ENCODE results near the gene PLBD2.

Gene PLBD2, protein sequence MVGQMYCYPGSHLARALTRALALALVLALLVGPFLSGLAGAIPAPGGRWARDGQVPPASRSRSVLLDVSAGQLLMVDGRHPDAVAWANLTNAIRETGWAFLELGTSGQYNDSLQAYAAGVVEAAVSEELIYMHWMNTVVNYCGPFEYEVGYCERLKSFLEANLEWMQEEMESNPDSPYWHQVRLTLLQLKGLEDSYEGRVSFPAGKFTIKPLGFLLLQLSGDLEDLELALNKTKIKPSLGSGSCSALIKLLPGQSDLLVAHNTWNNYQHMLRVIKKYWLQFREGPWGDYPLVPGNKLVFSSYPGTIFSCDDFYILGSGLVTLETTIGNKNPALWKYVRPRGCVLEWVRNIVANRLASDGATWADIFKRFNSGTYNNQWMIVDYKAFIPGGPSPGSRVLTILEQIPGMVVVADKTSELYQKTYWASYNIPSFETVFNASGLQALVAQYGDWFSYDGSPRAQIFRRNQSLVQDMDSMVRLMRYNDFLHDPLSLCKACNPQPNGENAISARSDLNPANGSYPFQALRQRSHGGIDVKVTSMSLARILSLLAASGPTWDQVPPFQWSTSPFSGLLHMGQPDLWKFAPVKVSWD

DNA sequence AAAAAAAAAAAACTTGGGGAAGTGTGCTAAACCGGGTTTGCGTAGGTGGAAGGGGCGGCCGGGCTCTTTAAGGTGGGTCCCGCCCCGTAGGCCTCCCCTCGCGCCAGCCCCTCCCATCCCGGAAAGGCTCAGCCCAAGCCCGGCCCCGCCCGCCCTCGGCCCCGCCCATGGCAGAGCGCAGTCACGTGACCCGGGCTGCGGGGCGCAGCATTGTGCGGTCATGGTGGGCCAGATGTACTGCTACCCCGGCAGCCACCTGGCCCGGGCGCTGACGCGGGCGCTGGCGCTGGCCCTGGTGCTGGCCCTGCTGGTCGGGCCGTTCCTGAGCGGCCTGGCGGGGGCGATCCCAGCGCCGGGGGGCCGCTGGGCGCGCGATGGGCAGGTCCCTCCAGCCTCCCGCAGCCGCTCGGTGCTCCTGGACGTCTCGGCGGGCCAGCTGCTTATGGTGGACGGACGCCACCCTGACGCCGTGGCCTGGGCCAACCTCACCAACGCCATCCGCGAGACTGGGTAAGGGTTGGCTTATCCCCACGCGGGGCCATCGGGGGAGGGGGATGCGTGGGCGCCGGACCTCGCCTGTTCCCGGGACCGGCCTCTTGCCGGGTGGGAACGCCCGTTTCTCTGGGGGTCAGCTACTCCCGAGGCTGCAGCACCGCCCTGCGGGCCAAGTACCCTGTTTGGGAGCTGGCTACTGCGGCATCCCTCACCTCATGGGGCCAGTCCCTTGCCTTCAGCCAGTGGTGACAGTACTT is at the start of gene PLBD2:
Gene PLBD2, plus strand, starts transcription at position 207 of the 752 bp plus-strand sequence. Its CDS starts 14 bp downstream, at position 221.
- peak; percentile 80 for DNase-seq (ENCODE audit: low read depth, low spot score)

DNA sequence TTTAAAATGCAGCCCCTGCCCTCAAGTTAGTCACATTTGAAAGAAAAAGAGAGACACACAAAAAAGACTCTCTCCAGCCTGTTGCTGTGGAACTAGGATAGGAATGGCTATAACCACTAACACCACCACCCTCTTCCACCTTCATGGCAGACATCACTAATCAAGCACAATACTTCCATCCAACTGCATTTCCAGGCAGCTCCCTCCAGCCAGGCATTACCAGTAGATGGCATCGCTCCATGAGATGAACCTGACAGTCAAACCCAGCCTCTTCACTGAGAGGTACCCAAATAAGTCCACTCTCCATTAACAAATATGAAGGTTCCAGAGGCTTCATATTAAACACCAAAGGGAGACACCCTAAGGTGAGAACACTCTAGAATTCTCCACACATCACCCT is 47.9 kb upstream of the PLBD2 start:
- no peak for DNase-seq (ENCODE audit: low read depth, low spot score)

DNA sequence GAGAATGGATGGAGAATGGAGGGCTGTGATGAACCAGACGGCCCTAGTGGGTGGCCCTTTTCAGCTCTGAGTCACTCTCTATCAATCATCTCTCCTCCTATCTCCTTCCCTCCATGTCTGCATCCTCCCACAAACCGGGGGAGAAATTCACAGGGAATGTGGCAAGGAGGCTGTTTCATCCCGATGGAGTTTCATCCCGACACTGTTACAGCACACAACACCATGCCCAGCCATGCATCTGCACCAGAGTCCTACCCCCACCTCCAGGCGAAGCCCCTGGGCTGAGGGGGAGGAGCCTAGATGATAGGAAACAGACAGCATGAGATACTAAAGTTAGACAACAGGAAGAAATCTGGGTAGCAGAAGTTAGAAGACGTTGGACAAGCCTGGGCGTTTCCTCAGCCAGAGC is 44.3 kb upstream of the PLBD2 start:
- DNase-seq (ENCODE audit: low read depth, low spot score), result no peak

DNA sequence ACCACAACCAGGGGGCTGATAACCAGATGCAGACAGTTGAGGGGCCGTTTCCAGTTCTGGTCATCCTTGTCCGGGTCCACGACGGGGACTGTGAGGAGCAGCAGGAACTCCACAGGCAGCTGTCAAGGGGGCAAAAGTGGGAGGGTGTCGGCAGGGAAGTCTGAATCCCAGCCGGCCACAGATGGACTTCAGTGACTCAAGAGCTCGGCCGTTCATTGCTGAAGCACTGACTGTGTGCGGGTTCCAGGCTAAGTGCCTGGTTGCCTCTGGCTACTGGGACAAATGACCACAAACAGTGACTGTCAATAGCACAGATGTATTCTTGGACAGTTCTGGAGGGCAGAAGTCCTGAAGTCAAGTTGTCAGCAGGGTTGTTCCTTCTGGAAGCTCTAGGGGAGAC is 43.0 kb upstream of the PLBD2 start:
- no peak for DNase-seq (ENCODE audit: low read depth, low spot score)

DNA sequence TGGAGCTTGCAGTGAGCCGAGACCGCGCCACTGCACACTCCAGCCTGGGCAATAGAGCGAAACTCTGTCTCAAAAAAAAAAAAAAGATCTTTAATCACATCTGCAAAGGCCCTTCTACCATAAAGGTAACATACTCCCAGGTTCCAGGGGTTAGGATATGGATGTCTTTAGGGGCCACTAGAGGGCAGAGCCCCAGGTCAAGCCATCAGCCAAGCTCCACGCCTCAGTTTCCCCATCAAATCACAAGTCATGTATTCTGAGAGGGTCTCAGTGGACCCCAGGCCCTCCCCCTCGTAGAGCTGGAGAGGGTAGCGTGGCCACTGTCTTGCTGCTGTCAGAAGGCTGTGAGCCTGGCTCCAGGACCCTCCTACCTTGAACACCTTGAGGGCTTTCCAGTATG is 42.2 kb upstream of the PLBD2 start:
- no peak for DNase-seq (ENCODE audit: low read depth, low spot score)

DNA sequence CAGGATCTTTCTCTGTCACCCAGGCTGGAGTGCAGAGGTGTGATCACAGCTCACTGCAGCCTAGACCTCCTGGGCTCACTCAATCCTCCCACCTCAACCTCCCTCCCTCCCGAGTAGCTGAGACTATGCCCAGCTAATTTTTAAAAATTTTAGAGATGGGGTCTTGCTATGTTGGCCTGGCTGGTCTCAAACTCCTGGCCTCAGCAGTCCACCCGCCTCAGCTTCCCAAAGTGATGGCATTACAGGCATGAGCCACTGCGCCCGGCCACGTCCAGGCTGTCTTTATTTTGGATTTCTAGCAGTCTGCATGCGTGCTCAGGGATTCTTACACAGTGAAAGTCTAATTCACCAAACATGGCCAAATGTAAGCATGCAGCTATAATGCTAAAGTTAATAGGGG is 41.3 kb upstream of the PLBD2 start:
- no peak for DNase-seq (ENCODE audit: low read depth, low spot score)

DNA sequence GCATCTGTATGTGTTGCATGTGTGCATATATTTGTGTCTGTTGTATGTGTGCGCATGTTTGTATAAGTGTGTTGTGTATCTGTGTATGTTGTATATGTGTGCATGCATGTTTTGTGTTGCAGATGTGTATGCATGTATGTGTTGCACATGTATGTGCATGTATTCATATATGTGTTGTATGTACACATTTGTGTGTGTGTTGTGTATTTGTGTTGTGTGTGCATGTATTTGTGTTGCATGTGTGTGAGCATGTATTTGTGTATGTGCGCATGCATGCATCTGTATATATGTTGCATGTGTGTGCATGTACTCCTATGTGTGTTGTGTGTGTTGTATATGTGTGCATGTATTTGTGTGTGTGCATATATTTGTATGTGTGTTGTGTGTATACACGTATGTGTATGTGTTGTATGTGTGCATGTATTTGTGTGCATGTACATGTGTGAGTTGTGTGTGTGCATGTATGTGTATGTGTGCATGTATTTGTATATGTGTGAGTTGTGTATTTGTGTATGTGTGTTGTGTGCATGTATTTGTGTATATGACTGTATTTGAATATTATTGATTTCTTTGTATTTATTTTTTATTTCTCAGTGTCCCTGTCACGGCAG is 40.2 kb upstream of the PLBD2 start:
- DNase-seq (ENCODE audit: low read depth, low spot score), result no peak

DNA sequence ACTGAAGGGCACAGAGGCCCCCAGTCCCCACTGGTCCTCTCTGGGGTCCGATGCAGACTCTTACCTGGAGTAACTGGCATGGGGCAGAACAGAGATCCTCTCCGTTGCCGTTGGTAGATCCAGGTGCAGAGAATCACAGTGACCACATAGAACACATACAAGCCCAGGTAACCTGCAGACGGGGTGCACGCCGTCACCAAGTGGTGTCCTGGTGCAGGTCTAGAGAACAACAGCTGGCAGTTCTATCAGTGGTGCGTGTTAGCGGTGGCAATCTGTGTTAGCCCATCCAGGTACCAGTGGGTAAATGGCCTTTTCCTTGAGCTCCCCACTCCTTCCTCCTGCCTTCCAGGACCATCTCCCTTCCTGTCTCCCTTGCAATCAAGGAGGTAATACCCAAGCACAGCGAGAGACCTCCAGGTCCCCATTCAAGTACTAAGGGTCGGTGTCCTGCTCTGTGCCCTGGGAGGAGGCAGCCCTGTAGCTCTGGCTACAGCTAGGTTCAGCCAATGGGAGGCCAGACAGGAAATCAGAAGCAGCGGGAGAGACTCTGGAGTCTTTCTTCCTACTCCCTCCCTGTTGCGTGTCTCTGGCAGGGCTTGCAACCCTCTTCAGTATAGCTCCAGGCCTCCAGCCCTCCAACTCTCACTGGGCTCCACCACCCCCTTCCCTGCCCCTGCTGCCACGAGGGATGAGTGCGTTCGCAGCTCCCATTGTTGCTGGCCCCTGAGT is 39.3 kb upstream of the PLBD2 start:
- no peak for DNase-seq (ENCODE audit: low read depth, low spot score)

DNA sequence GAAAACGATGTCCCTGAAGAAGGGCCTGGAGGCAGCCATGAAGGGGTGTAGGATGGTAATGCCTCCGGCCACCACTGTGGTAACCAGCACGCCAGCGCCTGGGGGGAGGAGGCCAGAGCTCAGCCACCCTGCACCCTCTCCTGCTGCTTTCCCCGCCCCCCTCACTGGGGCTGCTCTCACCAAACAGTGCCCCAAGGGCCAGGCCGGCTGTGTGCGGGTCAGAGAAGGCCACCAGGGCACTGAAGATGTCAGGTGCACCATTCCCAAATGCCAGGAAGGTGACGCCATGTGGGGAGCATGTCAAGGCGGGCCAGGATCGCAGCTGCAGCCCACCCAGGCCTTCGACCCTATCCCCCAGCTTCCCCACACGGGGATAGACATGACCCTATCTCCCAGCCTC is 38.0 kb upstream of the PLBD2 start:
- no peak for DNase-seq (ENCODE audit: low read depth, low spot score)

DNA sequence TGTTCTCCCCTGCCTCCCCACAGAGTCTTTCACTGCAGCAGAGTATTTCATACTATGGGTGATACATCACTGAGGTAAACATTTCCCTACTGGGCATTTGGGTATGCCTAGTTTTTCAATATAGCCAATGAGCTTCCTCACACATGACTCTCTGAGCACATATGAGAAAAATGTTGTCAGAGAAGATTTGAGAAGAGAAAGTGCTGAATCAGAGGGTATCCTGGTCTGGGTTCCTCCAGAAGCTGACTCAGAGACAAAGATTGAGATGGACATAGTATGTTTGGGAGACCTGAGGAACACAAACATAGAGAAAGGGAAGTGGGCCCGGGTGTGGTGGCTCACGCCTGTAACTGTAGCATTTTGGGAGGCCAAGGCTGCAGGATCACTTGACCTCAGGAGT is 36.0 kb upstream of the PLBD2 start:
- no peak for DNase-seq (ENCODE audit: low read depth, low spot score)

DNA sequence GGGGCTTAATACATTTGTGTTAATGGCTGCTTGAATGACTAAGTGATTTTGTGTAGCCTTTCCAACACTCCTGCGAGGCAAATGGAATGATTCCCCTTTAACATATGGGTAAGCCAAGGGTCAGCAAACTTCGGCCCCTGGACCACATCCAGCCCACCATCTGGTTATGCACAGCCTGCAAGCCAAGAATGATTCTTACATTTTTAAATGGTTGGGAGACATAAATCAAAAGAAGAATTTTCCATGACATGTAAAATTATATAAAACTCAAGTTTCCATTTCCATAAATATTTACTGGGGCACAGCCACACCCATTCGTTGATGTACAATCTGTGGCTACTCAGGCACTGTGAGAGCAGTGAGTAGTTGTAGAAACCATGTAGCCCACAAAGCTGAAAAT is 32.5 kb upstream of the PLBD2 start:
- DNase-seq (ENCODE audit: low read depth, low spot score), result no peak

DNA sequence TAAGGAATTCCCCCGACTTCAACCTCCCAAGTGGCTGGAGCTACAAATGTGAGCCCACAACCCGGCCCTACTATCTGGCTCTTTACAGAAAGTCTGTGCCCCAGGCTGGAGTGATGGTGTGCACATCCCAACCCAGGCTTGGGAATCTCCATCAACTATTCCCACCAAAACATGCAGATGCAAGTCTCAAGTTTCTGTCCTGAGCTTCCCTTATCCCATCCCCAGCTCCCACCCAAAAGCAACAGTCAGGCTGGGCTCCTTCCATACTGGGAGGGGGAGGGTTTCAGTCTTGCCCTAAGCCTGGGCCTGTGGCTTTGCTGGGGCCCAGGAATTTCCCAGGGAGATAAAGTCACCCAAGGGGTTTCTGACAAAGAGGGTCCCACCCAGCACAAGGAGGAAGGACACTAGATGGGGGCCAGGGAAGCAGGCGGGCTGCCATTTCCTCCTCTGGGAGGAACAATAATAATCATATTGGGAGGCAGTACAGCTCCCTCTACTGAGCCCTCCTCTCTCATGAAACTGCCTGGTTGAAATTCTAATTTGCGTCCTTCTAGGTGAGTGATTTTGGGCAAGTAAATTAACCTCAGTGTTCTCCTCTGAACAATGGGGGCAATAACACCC is 31.5 kb upstream of the PLBD2 start:
- no peak for DNase-seq (ENCODE audit: low read depth, low spot score)

DNA sequence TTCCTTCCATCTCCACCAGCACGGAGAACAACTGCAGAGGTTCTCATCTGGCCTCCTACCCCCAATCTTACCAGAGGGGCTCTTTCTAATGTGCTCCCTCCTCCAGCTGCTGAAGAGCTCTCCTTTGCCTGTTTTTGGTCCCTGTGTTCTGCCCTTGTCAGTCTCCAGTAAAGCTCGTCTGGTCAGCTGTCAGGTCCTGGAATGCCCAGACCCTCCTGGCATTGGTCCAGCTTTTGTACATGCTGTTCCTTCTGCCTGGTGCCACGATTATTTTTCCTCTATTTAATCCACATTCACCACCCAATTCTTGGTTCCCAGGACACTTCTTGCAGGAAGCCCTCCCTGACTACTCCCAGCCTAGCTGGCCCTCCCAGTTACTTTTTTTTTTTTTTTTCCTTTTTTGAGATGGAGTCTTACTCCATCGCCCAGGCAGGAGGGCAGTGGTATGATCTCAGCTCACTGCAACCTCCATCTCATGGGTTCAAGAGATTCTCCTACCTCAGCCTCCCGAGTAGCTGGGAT is 30.0 kb upstream of the PLBD2 start:
- DNase-seq (ENCODE audit: low read depth, low spot score), result no peak

DNA sequence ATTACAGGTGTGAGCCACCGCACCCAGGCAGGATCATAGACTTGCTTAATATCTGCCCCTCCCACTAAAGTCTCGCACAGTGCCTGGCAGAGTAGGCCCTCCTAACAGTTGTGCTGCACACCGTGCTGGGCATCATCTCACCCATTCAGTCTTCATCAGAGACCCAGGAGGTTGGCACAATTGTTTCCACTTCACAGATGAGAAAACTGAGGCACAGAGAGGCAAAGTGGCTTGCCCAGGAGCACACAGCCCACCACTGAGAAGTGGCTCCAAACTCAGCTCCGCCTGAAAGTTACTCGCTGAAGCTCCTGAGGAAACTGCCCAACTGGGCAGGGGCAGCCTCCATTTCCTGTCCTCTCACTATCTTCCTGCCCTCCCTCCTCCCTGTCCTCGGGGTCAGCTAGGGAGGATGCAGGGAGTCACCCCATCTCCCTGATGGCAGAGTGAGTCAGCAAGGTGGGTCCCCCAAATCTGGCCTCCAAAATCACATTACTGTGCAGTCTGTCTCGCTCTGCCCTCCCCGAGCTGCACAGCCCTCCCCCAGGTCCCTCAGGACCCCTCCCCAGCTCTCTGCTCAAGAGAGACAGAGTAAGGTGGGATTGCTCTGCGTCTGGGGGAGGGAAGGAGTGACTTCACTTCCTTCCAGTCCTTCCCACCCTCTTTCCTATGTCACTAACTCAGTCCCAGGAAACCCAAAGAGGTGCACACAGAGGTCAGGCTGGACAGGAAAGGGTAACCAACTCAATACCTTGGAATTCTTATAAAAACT is 29.2 kb upstream of the PLBD2 start:
- DNase-seq (ENCODE audit: low read depth, low spot score), result no peak

DNA sequence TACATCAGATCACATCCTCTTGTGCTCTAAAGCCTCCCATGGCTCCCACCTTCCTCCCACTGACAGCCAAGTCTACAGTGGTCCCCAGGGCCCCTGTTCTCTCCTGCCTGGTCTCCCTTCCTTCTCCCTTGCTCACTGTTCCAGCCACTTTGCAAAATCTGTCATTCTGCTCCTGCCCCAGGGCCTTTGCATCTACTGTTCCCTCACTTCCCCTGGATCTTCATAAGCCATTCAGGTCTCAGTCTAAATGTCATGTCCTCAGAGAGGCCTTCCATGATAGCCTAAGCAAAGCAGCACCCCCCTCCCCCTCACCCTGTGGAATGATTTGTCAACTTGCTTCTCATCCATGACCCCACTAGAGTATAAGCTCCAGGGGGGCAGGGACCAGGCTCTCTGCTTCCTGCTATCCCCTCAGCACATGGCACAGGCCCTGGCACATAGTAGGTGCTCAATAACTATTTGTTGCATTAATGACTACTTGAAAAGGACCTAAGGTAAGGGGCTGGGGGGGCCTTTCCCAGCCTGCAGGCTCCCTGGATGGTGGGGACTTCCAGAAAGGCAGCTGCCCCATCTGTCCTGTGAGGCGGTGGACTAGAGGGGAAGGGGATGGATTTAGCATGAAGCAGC is 28.5 kb upstream of the PLBD2 start:
- no peak for DNase-seq (ENCODE audit: low read depth, low spot score)

DNA sequence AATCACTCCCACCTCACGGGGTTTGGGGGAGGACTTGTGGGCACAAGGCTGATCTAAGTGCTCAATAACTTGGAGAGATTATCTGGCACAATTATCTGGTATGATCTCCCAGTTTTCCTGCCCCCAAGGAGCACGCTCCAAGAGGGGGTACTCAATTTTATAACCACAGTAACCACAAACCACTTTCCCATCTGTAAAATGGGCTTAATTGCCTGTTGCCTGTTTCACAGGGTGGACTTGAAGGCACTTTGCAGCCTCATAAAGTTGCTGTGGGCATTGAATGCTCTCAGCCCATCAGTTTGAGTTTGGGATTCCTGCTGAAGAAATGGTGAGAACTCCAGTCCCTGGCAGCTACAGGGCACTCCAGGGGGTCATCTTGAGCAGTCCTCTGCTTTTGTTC is 27.9 kb upstream of the PLBD2 start:
- DNase-seq (ENCODE audit: low read depth, low spot score), result no peak

DNA sequence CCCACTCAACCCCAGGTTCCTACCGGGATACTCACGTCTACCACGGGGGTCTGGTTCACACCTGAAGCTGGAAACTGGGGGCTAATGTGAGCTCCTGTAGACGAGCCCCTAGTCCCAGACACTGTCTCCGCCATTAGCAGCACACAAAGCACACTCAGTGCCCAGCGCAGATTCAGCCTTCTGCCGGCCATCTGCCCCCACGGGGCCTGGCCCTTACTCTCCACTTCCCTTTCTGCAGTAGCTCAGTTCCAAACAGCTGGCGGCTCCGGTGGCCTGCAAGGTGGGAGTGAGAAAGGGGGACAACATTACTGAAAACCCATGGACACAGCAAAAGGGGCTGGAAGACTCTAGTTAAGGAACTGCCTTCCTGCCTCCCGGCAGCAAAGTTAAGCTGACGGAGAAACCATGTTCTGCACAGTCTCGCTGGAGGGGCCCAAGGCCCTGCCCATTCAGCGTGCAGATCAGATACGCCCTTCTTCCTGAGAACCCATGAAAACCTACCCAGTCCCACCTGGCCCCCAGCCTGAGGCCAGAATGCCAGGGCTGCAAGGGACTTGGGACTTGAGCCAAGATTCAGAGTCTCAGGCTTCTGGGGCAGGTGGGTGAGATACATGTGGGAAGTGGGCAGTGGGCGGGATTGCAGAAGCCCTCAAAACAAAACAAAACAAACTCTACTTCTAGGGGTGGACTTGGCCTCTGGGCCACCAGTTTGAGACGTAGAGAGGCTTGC is 25.5 kb upstream of the PLBD2 start:
- DNase-seq (ENCODE audit: low read depth, low spot score), result no peak

DNA sequence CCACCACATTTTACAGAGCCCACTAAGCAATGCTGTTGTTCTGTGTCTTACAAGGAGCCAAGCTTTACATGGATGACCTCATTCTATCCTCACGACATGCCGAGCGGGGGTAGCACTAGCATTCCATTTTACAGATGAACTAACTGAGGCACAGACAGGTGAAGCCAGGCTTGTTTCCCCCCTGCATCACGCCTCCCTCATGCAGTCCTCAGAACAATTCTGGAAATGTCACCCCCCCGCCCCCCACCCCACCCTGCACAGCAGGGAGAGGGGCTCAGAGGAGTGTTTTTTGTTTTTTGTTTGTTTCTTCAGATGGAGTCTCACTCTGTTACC is 25.0 kb upstream of the PLBD2 start:
- no peak for DNase-seq (ENCODE audit: low read depth, low spot score)

Data from smooth muscle cell of the brain vasculature (primary cell).